GM23338 (cell line): Measurements from ENCODE around the gene GNB5. TPM values are rescaled to one million over a fixed set of nuclear protein-coding genes. Genes with fewer than 3 reads are reported as not detected.
A peak's percentile ranks its signal among the peaks of the same experiment; 100 is the strongest.

Source experiments
- ATAC-seq: fragments of 200-7000 bp; cut with Tn5 transposase; 3 replicates; pipeline ENCODE4 v1.9.1; 2020
- DNase-seq: peaks from one replicate; pipeline ENCODE4 v3.0.0-alpha.2; 2015; ENCODE audit warnings: low spot score
- H2AFZ ChIP-seq: fragments of 200-600 bp; sonication (generic); 2 replicates; pipeline ENCODE4 v1.8.0; 2016; ENCODE audit warnings: antibody characterized with exemption, mild to moderate bottlenecking, moderate library complexity
- H3F3A ChIP-seq: fragments of 200-600 bp; sonication (generic); replicated peaks from 2 replicates; pipeline ENCODE4 v1.8.0; 2017; ENCODE audit warnings: antibody characterized with exemption, mixed run types, low read depth
- H3K27ac ChIP-seq: fragments of 200-600 bp; sonication (generic); 2 replicates; pipeline ENCODE4 v1.6.1; 2016; ENCODE audit warnings: low read depth
- H3K27me3 ChIP-seq: fragments of 200-600 bp; sonication (generic); 2 replicates; pipeline ENCODE4 v1.8.0; 2016; ENCODE audit warnings: mild to moderate bottlenecking, mixed run types, moderate library complexity; ENCODE audit not compliant: insufficient read depth
- H3K36me3 ChIP-seq: fragments of 200-600 bp; sonication (generic); 2 replicates; pipeline ENCODE4 v1.8.0; 2016; ENCODE audit warnings: mild to moderate bottlenecking; ENCODE audit not compliant: insufficient read depth
- H3K4me1 ChIP-seq: fragments of 200-600 bp; sonication (generic); 2 replicates; pipeline ENCODE4 v1.8.0; 2016; ENCODE audit warnings: mild to moderate bottlenecking, moderate library complexity; ENCODE audit not compliant: insufficient read depth
- H3K4me2 ChIP-seq: fragments of 200-600 bp; sonication (generic); 2 replicates; pipeline ENCODE4 v1.7.1; 2017; ENCODE audit warnings: mixed run types
- H3K4me3 ChIP-seq: fragments of 200-600 bp; sonication (generic); 2 replicates; pipeline ENCODE4 v1.6.1; 2016; ENCODE audit warnings: mixed run types
- H3K79me2 ChIP-seq: fragments of 200-600 bp; sonication (generic); replicated peaks from 2 replicates; pipeline ENCODE4 v1.8.0; 2017; ENCODE audit warnings: mild to moderate bottlenecking; ENCODE audit not compliant: insufficient read depth
- H3K9me2 ChIP-seq: fragments of 200-600 bp; sonication (generic); 2 replicates; pipeline ENCODE4 v1.8.0; 2017; ENCODE audit not compliant: insufficient read depth
- H4K20me1 ChIP-seq: fragments of 200-600 bp; sonication (generic); replicated peaks from 2 replicates; pipeline ENCODE4 v1.8.0; 2017; ENCODE audit warnings: mild to moderate bottlenecking; ENCODE audit not compliant: insufficient read depth
- H3K27ac Mint-ChIP-seq: 2 replicates; pipeline ENCODE4 v1.8.0; 2020; ENCODE audit warnings: inconsistent platforms, mild to moderate bottlenecking, moderate library complexity, mixed read lengths
- H3K27me3 Mint-ChIP-seq: 3 replicates; pipeline ENCODE4 v1.8.0; 2022; ENCODE audit warnings: low read depth, mild to moderate bottlenecking, moderate library complexity, mixed read lengths, inconsistent platforms; ENCODE audit not compliant: insufficient read depth, poor library complexity
- H3K36me3 Mint-ChIP-seq: 3 replicates; pipeline ENCODE4 v1.8.0; 2021; ENCODE audit warnings: low read depth, mild to moderate bottlenecking, inconsistent platforms, moderate library complexity, mixed read lengths
- H3K4me1 Mint-ChIP-seq: 3 replicates; pipeline ENCODE4 v1.8.0; 2020; ENCODE audit warnings: mild to moderate bottlenecking, inconsistent platforms, mixed read lengths
- H3K4me3 Mint-ChIP-seq: 3 replicates; pipeline ENCODE4 v1.8.0; 2021; ENCODE audit warnings: moderate library complexity, mild to moderate bottlenecking, inconsistent platforms, mixed read lengths
- H3K9me3 Mint-ChIP-seq: 3 replicates; pipeline ENCODE4 v1.8.0; 2020; ENCODE audit warnings: moderate library complexity, mild to moderate bottlenecking, inconsistent platforms, mixed read lengths
- CREB1 ChIP-seq: fragments of 250-450 bp; sonication (Bioruptor Pico); IDR thresholded peaks from 2 replicates; pipeline ENCODE4 v1.5.0; 2020; ENCODE audit warnings: low read depth, mild to moderate bottlenecking, moderate library complexity
- EZH2phosphoT487 ChIP-seq: fragments of 200-600 bp; sonication (generic); IDR thresholded peaks from one replicate; pipeline ENCODE4 v1.8.1; 2018; ENCODE audit warnings: antibody characterized with exemption; ENCODE audit not compliant: unreplicated experiment
- JUNB ChIP-seq: IDR thresholded peaks from one replicate; pipeline ENCODE4 v1.6.1; 2016; ENCODE audit warnings: antibody characterized with exemption; ENCODE audit not compliant: unreplicated experiment
- NANOG ChIP-seq: IDR thresholded peaks from 2 replicates; pipeline ENCODE4 v1.6.1; 2016; ENCODE audit warnings: antibody characterized with exemption, borderline replicate concordance
- ZNF114 ChIP-seq: fragments of 250-450 bp; sonication (Bioruptor Pico); IDR thresholded peaks from 2 replicates; pipeline ENCODE4 v1.5.0; 2020; ENCODE audit warnings: mild to moderate bottlenecking, moderate library complexity
- ZNF331 ChIP-seq: fragments of 250-450 bp; sonication (Bioruptor Pico); IDR thresholded peaks from 2 replicates; pipeline ENCODE4 v1.5.0; 2020; ENCODE audit warnings: low read depth, mild to moderate bottlenecking, moderate library complexity
- polyA plus RNA-seq: library from polyadenylated mRNA; unstranded; fragments of >200 nt; fragmentation: Nextera tagmentation; extraction: Ambion mirVana; gene quantifications from 2 replicates; pipeline ENCODE4 v1.2.1, GENCODE V29; 2016
- total RNA-seq: library from RNA; depleted of rRNA; stranded (reverse); fragments of >200 nt; shearing (Covaris generic); gene quantifications from 2 replicates; pipeline ENCODE4 v1.2.3, GENCODE V29; 2014
- TF ChIP-seq, protein P1 (sequence below), 2 experiments: fragments of 200-600 bp in 1 of 2; sonication (generic) in 1 of 2; conservative IDR thresholded peaks; 2 replicates each; pipeline versions ENCODE4 v1.5.1 to v1.6.1; 2016 to 2017; ENCODE audit warnings: antibody characterized with exemption in 2 of 2, low read depth in 2 of 2, mild to moderate bottlenecking in 2 of 2, moderate library complexity in 1 of 2
- TF ChIP-seq, protein P2 (sequence below): IDR thresholded peaks from one replicate; pipeline ENCODE4 v1.6.1; 2018; ENCODE audit warnings: antibody characterized with exemption; ENCODE audit not compliant: unreplicated experiment
- TF ChIP-seq, protein P3 (sequence below): fragments of 250-450 bp; sonication (Bioruptor Pico); IDR thresholded peaks from 2 replicates; pipeline ENCODE4 v1.5.0; 2020; ENCODE audit warnings: mild to moderate bottlenecking, moderate library complexity

Gene GNB5
- total and polyA plus RNA-seq, 2 experiments from 2014 or later: 23.0 to 40.8 TPM

DNA sequence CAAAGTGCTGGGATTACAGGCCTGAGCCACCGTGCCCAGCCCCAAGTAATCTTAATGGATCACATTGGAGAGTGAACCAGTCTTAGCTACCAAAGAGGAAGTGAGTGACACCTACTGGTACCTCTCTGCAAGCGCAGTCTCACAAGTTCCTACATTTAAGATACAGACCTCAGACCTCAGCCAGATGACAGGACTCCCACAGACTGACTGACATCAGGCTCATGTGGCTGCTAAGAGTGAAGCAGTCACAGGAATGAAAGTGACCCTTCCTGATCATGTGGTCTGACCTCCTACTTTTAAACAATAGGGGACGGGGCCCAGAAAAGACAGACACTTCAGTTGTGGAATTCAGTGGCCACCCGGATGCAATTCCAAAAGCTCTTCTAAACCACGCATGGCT, 36.3 kb upstream of the GNB5 start:
- TF ChIP-seq, protein P1, sequence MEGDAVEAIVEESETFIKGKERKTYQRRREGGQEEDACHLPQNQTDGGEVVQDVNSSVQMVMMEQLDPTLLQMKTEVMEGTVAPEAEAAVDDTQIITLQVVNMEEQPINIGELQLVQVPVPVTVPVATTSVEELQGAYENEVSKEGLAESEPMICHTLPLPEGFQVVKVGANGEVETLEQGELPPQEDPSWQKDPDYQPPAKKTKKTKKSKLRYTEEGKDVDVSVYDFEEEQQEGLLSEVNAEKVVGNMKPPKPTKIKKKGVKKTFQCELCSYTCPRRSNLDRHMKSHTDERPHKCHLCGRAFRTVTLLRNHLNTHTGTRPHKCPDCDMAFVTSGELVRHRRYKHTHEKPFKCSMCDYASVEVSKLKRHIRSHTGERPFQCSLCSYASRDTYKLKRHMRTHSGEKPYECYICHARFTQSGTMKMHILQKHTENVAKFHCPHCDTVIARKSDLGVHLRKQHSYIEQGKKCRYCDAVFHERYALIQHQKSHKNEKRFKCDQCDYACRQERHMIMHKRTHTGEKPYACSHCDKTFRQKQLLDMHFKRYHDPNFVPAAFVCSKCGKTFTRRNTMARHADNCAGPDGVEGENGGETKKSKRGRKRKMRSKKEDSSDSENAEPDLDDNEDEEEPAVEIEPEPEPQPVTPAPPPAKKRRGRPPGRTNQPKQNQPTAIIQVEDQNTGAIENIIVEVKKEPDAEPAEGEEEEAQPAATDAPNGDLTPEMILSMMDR (conservative IDR thresholded peaks at IDR 0.05; ENCODE audit: low read depth in 2 of 2): peak; percentile 79 to 83
- no peak for TF ChIP-seq CREB1 (CRISPR knock-in tag)
- no peaks in the 10 kb centered on the region for H3K9me3 Mint-ChIP-seq
- H3K4me2 ChIP-seq: no peak overlapping the region
- no peak overlapping the region for H3K4me3 Mint-ChIP-seq
- no peaks in the 10 kb centered on the region for H3K79me2 ChIP-seq
- DNase-seq (peak; percentile 92), ATAC-seq (peak; percentile 96)
- H3K4me1 Mint-ChIP-seq: no peaks in the 10 kb centered on the region
- no peaks in the 10 kb centered on the region for H3K9me2 ChIP-seq
- no peaks in the 10 kb centered on the region for H3K27me3 ChIP-seq
- peaks cover 29% of the 10 kb centered on the region for H3K36me3 ChIP-seq
- H3K4me3 ChIP-seq: no peak overlapping the region
- H4K20me1 ChIP-seq: no peaks in the 10 kb centered on the region
- no peaks in the 10 kb centered on the region for H3F3A ChIP-seq
- no peak overlapping the region for H2AFZ ChIP-seq
- no peak overlapping the region for H3K27ac Mint-ChIP-seq
- H3K36me3 Mint-ChIP-seq: peaks cover 38% of the 10 kb centered on the region
- peaks cover 2% of the 10 kb centered on the region for H3K27me3 Mint-ChIP-seq
- no peak overlapping the region for H3K27ac ChIP-seq
- H3K4me1 ChIP-seq: no peaks in the 10 kb centered on the region

DNA sequence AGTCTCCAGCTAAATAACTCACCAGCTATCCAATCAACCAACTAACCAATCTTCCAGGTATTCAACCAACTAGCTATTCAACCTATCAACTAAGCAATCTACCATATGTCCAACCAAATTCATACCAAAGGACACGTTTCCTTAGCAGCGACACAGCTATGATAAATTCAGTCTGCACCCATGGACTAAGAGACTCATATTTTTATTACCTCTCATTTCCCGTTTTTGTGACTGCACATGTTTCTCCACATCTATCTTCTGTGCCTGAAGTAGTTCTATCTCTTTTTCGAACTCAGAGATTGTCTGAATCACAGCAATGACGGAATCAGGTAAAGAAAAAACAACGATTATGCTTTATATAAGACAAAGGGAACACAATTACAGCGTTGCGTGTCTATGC, 34.0 kb upstream of the GNB5 start:
- no peaks in the 10 kb centered on the region for H3K79me2 ChIP-seq
- DNase-seq: no peak
- no peaks in the 10 kb centered on the region for H4K20me1 ChIP-seq
- no peak overlapping the region for H3K4me3 Mint-ChIP-seq
- peaks cover 48% of the 10 kb centered on the region for H3K36me3 Mint-ChIP-seq
- H3K4me1 Mint-ChIP-seq: no peaks in the 10 kb centered on the region
- no peak overlapping the region for H3K4me2 ChIP-seq
- H3K4me1 ChIP-seq: no peaks in the 10 kb centered on the region
- ATAC-seq: no peak
- no peaks in the 10 kb centered on the region for H3K9me3 Mint-ChIP-seq
- no peaks in the 10 kb centered on the region for H3K9me2 ChIP-seq
- no peak overlapping the region for H3K27ac Mint-ChIP-seq
- H2AFZ ChIP-seq: no peak overlapping the region
- H3K27me3 ChIP-seq: no peaks in the 10 kb centered on the region
- H3K4me3 ChIP-seq: no peak overlapping the region
- no peak overlapping the region for H3K27ac ChIP-seq
- H3K27me3 Mint-ChIP-seq: peaks cover 4% of the 10 kb centered on the region
- H3F3A ChIP-seq: no peaks in the 10 kb centered on the region
- H3K36me3 ChIP-seq: peaks cover 40% of the 10 kb centered on the region
- TF ChIP-seq EZH2phosphoT487: no peak
- TF ChIP-seq, protein P2, sequence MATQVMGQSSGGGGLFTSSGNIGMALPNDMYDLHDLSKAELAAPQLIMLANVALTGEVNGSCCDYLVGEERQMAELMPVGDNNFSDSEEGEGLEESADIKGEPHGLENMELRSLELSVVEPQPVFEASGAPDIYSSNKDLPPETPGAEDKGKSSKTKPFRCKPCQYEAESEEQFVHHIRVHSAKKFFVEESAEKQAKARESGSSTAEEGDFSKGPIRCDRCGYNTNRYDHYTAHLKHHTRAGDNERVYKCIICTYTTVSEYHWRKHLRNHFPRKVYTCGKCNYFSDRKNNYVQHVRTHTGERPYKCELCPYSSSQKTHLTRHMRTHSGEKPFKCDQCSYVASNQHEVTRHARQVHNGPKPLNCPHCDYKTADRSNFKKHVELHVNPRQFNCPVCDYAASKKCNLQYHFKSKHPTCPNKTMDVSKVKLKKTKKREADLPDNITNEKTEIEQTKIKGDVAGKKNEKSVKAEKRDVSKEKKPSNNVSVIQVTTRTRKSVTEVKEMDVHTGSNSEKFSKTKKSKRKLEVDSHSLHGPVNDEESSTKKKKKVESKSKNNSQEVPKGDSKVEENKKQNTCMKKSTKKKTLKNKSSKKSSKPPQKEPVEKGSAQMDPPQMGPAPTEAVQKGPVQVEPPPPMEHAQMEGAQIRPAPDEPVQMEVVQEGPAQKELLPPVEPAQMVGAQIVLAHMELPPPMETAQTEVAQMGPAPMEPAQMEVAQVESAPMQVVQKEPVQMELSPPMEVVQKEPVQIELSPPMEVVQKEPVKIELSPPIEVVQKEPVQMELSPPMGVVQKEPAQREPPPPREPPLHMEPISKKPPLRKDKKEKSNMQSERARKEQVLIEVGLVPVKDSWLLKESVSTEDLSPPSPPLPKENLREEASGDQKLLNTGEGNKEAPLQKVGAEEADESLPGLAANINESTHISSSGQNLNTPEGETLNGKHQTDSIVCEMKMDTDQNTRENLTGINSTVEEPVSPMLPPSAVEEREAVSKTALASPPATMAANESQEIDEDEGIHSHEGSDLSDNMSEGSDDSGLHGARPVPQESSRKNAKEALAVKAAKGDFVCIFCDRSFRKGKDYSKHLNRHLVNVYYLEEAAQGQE: no peak
- no peak for TF ChIP-seq NANOG
- TF ChIP-seq CREB1 (CRISPR knock-in tag): no peak
- no peak for TF ChIP-seq ZNF331
- TF ChIP-seq, protein P3, sequence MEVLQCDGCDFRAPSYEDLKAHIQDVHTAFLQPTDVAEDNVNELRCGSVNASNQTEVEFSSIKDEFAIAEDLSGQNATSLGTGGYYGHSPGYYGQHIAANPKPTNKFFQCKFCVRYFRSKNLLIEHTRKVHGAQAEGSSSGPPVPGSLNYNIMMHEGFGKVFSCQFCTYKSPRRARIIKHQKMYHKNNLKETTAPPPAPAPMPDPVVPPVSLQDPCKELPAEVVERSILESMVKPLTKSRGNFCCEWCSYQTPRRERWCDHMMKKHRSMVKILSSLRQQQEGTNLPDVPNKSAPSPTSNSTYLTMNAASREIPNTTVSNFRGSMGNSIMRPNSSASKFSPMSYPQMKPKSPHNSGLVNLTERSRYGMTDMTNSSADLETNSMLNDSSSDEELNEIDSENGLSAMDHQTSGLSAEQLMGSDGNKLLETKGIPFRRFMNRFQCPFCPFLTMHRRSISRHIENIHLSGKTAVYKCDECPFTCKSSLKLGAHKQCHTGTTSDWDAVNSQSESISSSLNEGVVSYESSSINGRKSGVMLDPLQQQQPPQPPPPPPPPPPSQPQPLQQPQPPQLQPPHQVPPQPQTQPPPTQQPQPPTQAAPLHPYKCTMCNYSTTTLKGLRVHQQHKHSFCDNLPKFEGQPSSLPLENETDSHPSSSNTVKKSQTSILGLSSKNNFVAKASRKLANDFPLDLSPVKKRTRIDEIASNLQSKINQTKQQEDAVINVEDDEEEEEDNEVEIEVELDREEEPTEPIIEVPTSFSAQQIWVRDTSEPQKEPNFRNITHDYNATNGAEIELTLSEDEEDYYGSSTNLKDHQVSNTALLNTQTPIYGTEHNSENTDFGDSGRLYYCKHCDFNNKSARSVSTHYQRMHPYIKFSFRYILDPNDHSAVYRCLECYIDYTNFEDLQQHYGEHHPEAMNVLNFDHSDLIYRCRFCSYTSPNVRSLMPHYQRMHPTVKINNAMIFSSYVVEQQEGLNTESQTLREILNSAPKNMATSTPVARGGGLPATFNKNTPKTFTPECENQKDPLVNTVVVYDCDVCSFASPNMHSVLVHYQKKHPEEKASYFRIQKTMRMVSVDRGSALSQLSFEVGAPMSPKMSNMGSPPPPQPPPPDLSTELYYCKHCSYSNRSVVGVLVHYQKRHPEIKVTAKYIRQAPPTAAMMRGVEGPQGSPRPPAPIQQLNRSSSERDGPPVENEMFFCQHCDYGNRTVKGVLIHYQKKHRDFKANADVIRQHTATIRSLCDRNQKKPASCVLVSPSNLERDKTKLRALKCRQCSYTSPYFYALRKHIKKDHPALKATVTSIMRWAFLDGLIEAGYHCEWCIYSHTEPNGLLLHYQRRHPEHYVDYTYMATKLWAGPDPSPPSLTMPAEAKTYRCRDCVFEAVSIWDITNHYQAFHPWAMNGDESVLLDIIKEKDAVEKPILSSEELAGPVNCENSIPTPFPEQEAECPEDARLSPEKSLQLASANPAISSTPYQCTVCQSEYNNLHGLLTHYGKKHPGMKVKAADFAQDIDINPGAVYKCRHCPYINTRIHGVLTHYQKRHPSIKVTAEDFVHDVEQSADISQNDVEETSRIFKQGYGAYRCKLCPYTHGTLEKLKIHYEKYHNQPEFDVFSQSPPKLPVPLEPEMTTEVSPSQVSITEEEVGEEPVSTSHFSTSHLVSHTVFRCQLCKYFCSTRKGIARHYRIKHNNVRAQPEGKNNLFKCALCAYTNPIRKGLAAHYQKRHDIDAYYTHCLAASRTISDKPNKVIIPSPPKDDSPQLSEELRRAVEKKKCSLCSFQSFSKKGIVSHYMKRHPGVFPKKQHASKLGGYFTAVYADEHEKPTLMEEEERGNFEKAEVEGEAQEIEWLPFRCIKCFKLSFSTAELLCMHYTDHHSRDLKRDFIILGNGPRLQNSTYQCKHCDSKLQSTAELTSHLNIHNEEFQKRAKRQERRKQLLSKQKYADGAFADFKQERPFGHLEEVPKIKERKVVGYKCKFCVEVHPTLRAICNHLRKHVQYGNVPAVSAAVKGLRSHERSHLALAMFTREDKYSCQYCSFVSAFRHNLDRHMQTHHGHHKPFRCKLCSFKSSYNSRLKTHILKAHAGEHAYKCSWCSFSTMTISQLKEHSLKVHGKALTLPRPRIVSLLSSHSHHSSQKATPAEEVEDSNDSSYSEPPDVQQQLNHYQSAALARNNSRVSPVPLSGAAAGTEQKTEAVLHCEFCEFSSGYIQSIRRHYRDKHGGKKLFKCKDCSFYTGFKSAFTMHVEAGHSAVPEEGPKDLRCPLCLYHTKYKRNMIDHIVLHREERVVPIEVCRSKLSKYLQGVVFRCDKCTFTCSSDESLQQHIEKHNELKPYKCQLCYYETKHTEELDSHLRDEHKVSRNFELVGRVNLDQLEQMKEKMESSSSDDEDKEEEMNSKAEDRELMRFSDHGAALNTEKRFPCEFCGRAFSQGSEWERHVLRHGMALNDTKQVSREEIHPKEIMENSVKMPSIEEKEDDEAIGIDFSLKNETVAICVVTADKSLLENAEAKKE (CRISPR knock-in tag): no peak
- TF ChIP-seq ZNF114 (CRISPR knock-in tag): no peak
- TF ChIP-seq JUNB: no peak
